ENCODE results near the gene SERPINI2.

Gene SERPINI2

DNA sequence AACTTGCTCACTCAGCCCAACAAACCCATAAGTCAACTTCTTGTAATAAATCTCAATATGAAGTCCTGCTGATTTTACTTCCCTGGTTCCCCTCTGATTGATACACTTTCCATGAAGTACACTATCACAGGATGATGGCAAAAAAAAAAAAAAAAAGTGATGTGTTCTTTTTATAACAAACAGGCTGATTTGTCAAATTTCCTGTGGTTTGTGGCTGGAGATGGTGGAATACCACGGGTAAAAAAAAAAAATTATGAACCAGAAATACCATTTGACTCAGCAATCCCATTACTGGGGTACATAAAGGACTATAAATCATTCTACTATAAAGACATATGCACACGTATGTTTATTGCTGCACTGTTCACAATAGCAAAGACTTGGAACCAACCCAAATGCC, 10.7 kb upstream of the SERPINI2 start:
- no peak for DNase-seq (ENCODE audit: low read depth, low spot score)
- no CpG with 5 or more reads among the region's 2 CpGs for WGBS (ENCODE audit: insufficient coverage, insufficient read length)
- Histone ChIP-seq H3K27me3 (ENCODE audit: control insufficient read depth, insufficient read depth, low read length) (no peaks in the 10 kb centered on the region), H3K4me3 (ENCODE audit: low read length) (no peak overlapping the region), H3K9me3 (ENCODE audit: control insufficient read depth, insufficient read depth, low read length) (no peaks in the 10 kb centered on the region), H3K36me3 (ENCODE audit: control insufficient read depth, insufficient read depth, low read length) (no peaks in the 10 kb centered on the region), H3K4me1 (ENCODE audit: control insufficient read depth, insufficient read depth, low read length) (no peaks in the 10 kb centered on the region), H3K27ac (ENCODE audit: low read length) (no peak overlapping the region)

DNA sequence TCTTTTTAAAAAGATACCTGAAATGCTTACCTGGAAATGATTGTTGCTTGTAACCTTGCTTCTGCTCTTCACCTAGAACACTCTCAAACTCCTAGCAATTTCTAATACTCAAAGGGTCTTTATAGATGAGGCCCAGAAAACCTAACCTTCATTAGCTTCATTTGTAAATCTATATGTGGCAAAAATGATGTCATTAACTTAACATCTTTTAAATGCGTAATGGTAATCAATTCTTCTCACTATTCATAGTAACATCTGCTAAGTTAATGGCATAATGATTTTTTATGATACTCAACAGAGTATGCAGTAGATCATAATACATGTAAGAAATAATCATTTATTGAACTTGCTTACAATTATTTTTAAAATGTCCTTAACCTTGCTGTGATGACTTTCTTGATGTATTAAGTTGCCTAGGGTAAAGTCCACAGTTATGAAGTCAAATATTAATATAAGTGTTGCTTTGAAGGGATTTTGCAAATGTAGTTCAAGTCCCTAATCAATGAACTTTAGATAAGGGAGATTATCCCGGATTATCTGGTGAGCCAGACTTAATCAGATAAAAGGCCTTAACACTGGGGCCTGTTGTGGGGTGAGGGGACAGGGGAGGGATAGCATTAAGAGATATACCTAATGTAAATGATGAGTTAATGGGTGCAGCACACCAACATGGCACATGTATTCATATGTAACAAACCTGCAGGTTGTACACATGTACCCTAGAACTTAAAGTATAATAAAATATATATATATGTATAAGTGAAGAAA, 10.1 kb upstream of the SERPINI2 start:
- Histone ChIP-seq H3K9me3 (ENCODE audit: control insufficient read depth, insufficient read depth, low read length) (no peaks in the 10 kb centered on the region), H3K27me3 (ENCODE audit: control insufficient read depth, insufficient read depth, low read length) (no peaks in the 10 kb centered on the region), H3K27ac (ENCODE audit: low read length) (no peak overlapping the region), H3K36me3 (ENCODE audit: control insufficient read depth, insufficient read depth, low read length) (no peaks in the 10 kb centered on the region), H3K4me3 (ENCODE audit: low read length) (no peak overlapping the region), H3K4me1 (ENCODE audit: control insufficient read depth, insufficient read depth, low read length) (no peaks in the 10 kb centered on the region)
- DNase-seq (ENCODE audit: low read depth, low spot score): no peak
- no CpG with 5 or more reads among the region's 2 CpGs for WGBS (ENCODE audit: insufficient coverage, insufficient read length)

DNA sequence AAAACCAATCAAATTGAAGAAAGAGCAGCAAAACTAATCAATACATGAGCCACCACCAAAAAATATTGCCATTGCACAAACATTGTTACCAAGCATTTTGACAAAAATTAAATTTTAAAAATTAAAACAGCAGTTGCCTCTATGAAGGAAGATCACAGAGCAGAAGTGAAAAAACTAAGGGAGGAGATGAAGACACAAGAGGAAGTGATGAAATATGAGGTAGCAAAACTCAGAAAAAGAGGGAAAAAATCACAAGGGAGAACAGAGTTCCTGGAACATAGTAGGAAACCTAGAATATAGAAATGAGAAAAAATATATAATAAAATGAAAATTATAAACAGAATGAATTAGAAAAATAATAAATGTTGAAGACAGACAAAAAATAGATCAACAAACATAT, 7.3 kb upstream of the SERPINI2 start:
- H3K9me3 ChIP-seq (ENCODE audit: control insufficient read depth, insufficient read depth, low read length): no peaks in the 10 kb centered on the region
- no peak for DNase-seq (ENCODE audit: low read depth, low spot score)
- H3K27ac ChIP-seq (ENCODE audit: low read length): no peak overlapping the region
- H3K27me3 ChIP-seq (ENCODE audit: control insufficient read depth, insufficient read depth, low read length): no peaks in the 10 kb centered on the region
- no peaks in the 10 kb centered on the region for H3K36me3 ChIP-seq (ENCODE audit: control insufficient read depth, insufficient read depth, low read length)
- no peaks in the 10 kb centered on the region for H3K4me1 ChIP-seq (ENCODE audit: control insufficient read depth, insufficient read depth, low read length)
- no peak overlapping the region for H3K4me3 ChIP-seq (ENCODE audit: low read length)

DNA sequence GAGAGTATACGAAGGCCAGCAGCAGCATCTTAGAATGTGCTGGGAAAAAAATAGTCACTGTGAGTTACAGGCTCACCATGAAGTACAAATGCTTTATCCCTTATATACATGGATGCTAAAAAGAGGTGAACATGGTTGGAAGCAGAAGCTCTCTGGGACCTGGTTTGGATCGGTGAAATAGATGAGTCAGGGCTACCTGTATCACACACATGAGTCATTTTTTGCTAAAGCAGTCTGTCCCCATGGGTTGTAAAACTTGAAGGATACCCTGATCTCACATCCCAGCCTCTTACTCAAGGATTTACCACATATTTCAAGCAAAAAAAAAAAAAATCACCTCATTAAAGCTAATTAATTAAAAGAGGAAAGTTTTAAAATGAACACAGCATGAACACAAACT, 6.9 kb upstream of the SERPINI2 start:
- WGBS (ENCODE audit: insufficient coverage, insufficient read length): no CpG with 5 or more reads among the region's 2 CpGs
- DNase-seq (ENCODE audit: low read depth, low spot score): no peak
- H3K4me1 ChIP-seq (ENCODE audit: control insufficient read depth, insufficient read depth, low read length): no peaks in the 10 kb centered on the region

DNA sequence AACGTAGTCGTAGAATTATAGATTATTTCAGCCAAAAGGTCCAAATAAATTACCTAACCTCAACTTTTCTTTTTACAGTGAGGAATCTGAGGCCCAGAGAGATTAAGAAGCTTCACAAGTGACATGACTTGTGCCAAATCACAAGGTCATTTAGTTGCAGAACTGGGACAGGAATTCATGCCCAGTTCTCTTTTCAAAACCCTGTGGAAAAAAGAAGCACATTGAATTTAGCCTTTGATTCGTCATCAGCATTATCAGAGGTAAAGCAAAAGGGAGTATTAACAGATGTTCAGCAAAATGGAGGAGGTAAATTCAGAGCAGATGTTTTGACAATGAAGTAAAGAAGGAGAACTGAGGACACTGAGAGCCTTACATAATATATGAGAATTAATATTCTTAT, 4.5 kb downstream of the SERPINI2 start:
- no peak for DNase-seq (ENCODE audit: low read depth, low spot score)
- Histone ChIP-seq H3K4me3 (ENCODE audit: low read length) (no peak overlapping the region), H3K4me1 (ENCODE audit: control insufficient read depth, insufficient read depth, low read length) (no peaks in the 10 kb centered on the region), H3K27ac (ENCODE audit: low read length) (no peak overlapping the region), H3K9me3 (ENCODE audit: control insufficient read depth, insufficient read depth, low read length) (no peaks in the 10 kb centered on the region), H3K36me3 (ENCODE audit: control insufficient read depth, insufficient read depth, low read length) (no peaks in the 10 kb centered on the region), H3K27me3 (ENCODE audit: control insufficient read depth, insufficient read depth, low read length) (no peaks in the 10 kb centered on the region)
- no CpG with 5 or more reads among the region's 3 CpGs for WGBS (ENCODE audit: insufficient coverage, insufficient read length)

More for the DNA sequence above, 6.9 kb upstream of the SERPINI2 start:
- no peaks in the 10 kb centered on the region for H3K27me3 ChIP-seq (ENCODE audit: control insufficient read depth, insufficient read depth, low read length)
- no peak overlapping the region for H3K27ac ChIP-seq (ENCODE audit: low read length)
- no peak overlapping the region for H3K4me3 ChIP-seq (ENCODE audit: low read length)
- H3K36me3 ChIP-seq (ENCODE audit: control insufficient read depth, insufficient read depth, low read length): no peaks in the 10 kb centered on the region
- H3K9me3 ChIP-seq (ENCODE audit: control insufficient read depth, insufficient read depth, low read length): no peaks in the 10 kb centered on the region

DNA sequence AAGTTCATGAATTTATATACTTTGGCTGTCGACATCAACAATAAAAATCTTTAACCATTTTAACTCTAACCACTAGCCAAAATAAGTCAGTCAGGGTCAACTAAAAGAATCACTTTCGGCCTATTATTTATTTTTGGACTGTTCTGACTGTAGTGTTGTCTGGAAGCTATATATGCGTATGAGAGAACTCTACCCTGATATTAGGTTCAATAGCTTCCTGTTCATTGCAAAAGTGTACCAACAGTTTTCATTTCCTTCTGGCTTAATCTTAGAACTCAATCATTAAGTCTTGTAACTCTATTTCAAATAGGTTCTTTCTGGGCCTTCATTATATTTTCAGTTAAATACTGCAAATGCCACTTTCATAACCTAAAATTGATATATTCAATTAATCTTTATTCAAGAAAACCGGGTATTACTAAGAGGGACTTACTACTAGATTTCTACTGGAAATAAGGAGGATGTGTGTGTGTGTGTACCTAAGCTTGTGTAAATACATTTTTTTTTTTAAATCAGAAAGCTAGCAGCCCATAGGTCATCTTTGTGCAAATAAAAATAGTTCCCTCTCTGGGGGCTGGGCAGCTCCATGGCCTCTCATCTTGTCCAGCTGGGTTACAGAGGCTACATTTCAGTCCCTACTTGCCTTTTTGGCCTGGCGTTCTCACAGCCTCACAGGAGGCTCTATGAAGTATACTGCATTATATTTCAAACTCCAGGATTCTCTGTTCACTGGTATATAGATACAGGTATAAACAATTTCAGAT, 5.8 kb downstream of the SERPINI2 start:
- Histone ChIP-seq H3K4me3 (ENCODE audit: low read length) (no peak overlapping the region), H3K27ac (ENCODE audit: low read length) (no peak overlapping the region), H3K27me3 (ENCODE audit: control insufficient read depth, insufficient read depth, low read length) (no peaks in the 10 kb centered on the region), H3K9me3 (ENCODE audit: control insufficient read depth, insufficient read depth, low read length) (no peaks in the 10 kb centered on the region), H3K4me1 (ENCODE audit: control insufficient read depth, insufficient read depth, low read length) (no peaks in the 10 kb centered on the region), H3K36me3 (ENCODE audit: control insufficient read depth, insufficient read depth, low read length) (no peaks in the 10 kb centered on the region)
- no peak for DNase-seq (ENCODE audit: low read depth, low spot score)
- WGBS (ENCODE audit: insufficient coverage, insufficient read length): no CpG with 5 or more reads among the region's 5 CpGs

DNA sequence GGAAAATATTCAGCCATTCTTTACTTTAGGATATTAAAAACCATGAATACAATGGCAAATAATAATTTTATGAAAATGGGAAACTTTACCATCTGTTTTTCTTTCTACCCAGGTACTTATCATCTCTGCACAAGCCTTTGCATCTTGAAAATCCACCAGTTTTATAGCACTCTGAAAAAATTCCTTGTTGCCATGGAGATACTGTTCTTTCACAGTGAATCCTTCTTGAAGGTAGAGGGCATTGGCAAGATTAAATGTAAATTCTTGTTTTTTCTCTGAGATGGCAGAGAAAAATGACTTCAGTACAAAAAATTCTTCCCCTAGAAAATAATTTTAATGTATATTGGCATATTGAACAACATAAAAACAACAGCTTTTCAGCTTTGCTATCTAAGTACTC, 6.9 kb downstream of the SERPINI2 start:
- Histone ChIP-seq H3K27ac (ENCODE audit: low read length) (no peak overlapping the region), H3K27me3 (ENCODE audit: control insufficient read depth, insufficient read depth, low read length) (no peaks in the 10 kb centered on the region), H3K4me3 (ENCODE audit: low read length) (no peak overlapping the region), H3K36me3 (ENCODE audit: control insufficient read depth, insufficient read depth, low read length) (no peaks in the 10 kb centered on the region), H3K4me1 (ENCODE audit: control insufficient read depth, insufficient read depth, low read length) (no peaks in the 10 kb centered on the region), H3K9me3 (ENCODE audit: control insufficient read depth, insufficient read depth, low read length) (no peaks in the 10 kb centered on the region)
- DNase-seq (ENCODE audit: low read depth, low spot score): no peak

DNA sequence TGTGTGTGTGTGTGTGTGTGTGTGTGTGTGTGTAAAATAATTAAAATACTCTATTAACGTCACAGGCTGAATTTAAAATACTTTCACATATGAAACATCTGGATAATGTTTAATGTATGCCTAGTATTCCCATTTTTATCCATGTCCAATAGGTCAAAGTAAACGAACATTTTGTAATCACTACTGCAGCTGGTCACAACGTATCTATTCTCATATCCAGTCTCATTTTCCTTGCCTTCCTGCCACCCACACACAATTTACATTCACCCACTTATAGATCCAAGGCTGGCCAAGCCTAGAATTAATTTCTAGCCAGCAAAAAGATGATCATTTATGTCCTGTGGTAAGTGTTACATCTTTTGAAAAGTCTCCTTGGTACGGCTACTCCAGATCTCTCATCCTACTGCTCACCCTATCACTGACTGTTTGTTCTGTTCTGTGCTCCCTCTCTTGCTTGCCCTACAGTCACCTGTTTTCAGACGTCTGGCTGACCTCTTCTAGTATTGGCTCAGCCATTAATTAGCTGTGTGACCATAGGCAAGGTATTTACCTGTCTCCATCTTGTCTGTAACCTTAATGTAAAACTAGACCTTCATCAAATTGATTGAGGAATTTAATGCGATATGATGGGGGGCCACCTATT, 17.6 kb downstream of the SERPINI2 start:
- WGBS (ENCODE audit: insufficient coverage, insufficient read length): no CpG with 5 or more reads among the region's 6 CpGs
- H3K9me3 ChIP-seq (ENCODE audit: control insufficient read depth, insufficient read depth, low read length): no peaks in the 10 kb centered on the region
- H3K27me3 ChIP-seq (ENCODE audit: control insufficient read depth, insufficient read depth, low read length): no peaks in the 10 kb centered on the region
- peaks cover 2% of the 10 kb centered on the region; the same call in 1 of the 2 replicates for H3K4me1 ChIP-seq (ENCODE audit: control insufficient read depth, insufficient read depth, low read length)
- H3K27ac ChIP-seq (ENCODE audit: low read length): no peak overlapping the region
- no peaks in the 10 kb centered on the region for H3K36me3 ChIP-seq (ENCODE audit: control insufficient read depth, insufficient read depth, low read length)
- DNase-seq (ENCODE audit: low read depth, low spot score): no peak
- H3K4me3 ChIP-seq (ENCODE audit: low read length): no peak overlapping the region

DNA sequence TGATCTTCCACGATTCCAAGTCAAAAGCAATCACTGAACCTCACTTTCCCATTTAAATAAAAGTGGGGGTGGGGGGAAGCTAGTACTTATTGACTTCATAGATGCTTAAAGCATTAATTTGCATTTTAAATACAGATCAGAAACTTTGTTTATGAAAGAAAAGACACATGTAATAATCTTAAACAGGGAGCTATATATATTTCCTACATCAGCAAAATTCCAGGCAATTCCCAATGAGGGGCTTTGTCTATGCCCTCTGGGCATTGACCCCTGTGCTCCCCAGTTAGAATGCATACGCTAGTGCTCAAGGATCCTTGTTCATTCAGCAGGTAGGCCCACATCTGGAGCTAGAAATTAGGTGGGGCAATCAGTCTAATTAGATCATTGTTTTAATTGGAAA, 20.0 kb downstream of the SERPINI2 start:
- no CpG with 5 or more reads among the region's 2 CpGs for WGBS (ENCODE audit: insufficient coverage, insufficient read length)
- H3K27me3 ChIP-seq (ENCODE audit: control insufficient read depth, insufficient read depth, low read length): no peaks in the 10 kb centered on the region
- H3K4me3 ChIP-seq (ENCODE audit: low read length): no peak overlapping the region
- no peaks in the 10 kb centered on the region; the same call in 1 of the 2 replicates for H3K4me1 ChIP-seq (ENCODE audit: control insufficient read depth, insufficient read depth, low read length)
- no peaks in the 10 kb centered on the region for H3K9me3 ChIP-seq (ENCODE audit: control insufficient read depth, insufficient read depth, low read length)
- no peaks in the 10 kb centered on the region for H3K36me3 ChIP-seq (ENCODE audit: control insufficient read depth, insufficient read depth, low read length)
- no peak for DNase-seq (ENCODE audit: low read depth, low spot score)
- no peak overlapping the region for H3K27ac ChIP-seq (ENCODE audit: low read length)

DNA sequence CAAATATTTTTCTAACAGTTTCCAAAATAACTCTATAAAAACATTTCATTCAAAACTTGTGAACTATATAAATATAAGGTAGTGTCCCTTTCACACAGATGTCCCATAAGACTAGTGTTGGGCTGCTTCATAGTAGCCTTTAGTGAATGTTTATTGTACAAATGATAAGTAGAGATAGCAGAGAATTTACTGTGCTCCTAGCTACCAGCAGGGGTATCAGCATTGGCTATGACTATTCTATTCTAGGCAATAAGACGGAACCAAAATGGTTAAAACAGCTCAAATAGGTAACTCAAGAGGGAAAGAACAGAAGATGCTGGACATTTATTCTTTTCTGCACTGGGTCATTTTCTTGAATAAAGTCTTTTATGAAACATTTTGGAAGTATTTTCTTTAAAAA, 22.6 kb downstream of the SERPINI2 start:
- Histone ChIP-seq H3K4me1 (ENCODE audit: control insufficient read depth, insufficient read depth, low read length) (no peaks in the 10 kb centered on the region; the same call in 1 of the 2 replicates), H3K27me3 (ENCODE audit: control insufficient read depth, insufficient read depth, low read length) (no peaks in the 10 kb centered on the region), H3K27ac (ENCODE audit: low read length) (no peak overlapping the region), H3K4me3 (ENCODE audit: low read length) (no peak overlapping the region), H3K36me3 (ENCODE audit: control insufficient read depth, insufficient read depth, low read length) (no peaks in the 10 kb centered on the region), H3K9me3 (ENCODE audit: control insufficient read depth, insufficient read depth, low read length) (no peaks in the 10 kb centered on the region)
- WGBS (ENCODE audit: insufficient coverage, insufficient read length): no CpG with 5 or more reads among the region's 1 CpG
- no peak for DNase-seq (ENCODE audit: low read depth, low spot score)
